Bronchial epithelial cell (primary cell): Measurements from ENCODE around the gene B4GALNT1. TPM values are rescaled to one million over a fixed set of nuclear protein-coding genes. Genes with fewer than 3 reads are reported as not detected.

Experiments
- DNase-seq: peaks from one replicate; pipeline ENCODE4 v3.0.0-alpha.2; 2010; ENCODE audit warnings: low read depth
- FAIRE-seq: peaks from 2 replicates; lab custom pipeline; 2011; peaks lifted over from hg19 to GRCh38; lab: Jason Lieb, UNC
- H3K27me3 ChIP-seq: 2 replicates; pipeline ENCODE4 v1.5.1; 2011; ENCODE audit warnings: low read length; ENCODE audit not compliant: control insufficient read depth, insufficient read depth
- H3K36me3 ChIP-seq: 2 replicates; pipeline ENCODE4 v1.5.1; 2011; ENCODE audit warnings: low read length; ENCODE audit not compliant: control insufficient read depth, insufficient read depth
- H3K4me3 ChIP-seq: 2 replicates; pipeline ENCODE4 v1.5.1; 2011; ENCODE audit warnings: mild to moderate bottlenecking, low read depth, low read length, control low read depth
- CTCF ChIP-seq: IDR thresholded peaks from 2 replicates; pipeline ENCODE4 v1.5.1; 2011; ENCODE audit warnings: mild to moderate bottlenecking, moderate library complexity, low read length, control low read depth, inconsistent platforms; ENCODE audit not compliant: insufficient read depth, severe bottlenecking
- total RNA-seq: library from RNA; depleted of rRNA; stranded (reverse); fragments of >200 nt; gene quantifications from 2 replicates; pipeline ENCODE4 v1.2.1, GENCODE V29; 2014

Gene B4GALNT1
- total RNA-seq, 1 donor from 2014 or later: not detected

- Histone ChIP-seq H3K27me3 (peaks cover 4% of the 10 kb centered on the region), H3K4me3 (no peak overlapping the region), H3K36me3 (no peaks in the 10 kb centered on the region)
- DNase-seq (no peak), FAIRE-seq (no peak)
- no peak for TF ChIP-seq CTCF
Measured at GRCh38 chr12:57584690-57585089, 48.3 kb downstream of the B4GALNT1 start.

- Histone ChIP-seq H3K36me3 (no peaks in the 10 kb centered on the region), H3K27me3 (peaks cover 4% of the 10 kb centered on the region), H3K4me3 (no peak overlapping the region)
- TF ChIP-seq CTCF: no peak
- FAIRE-seq (no peak), DNase-seq (no peak)
Measured at GRCh38 chr12:57584050-57584449, 49.0 kb downstream of the B4GALNT1 start.

- Histone ChIP-seq H3K4me3 (no peak overlapping the region), H3K27me3 (peaks cover 4% of the 10 kb centered on the region), H3K36me3 (no peaks in the 10 kb centered on the region)
- no peak for FAIRE-seq
- TF ChIP-seq CTCF: peak; percentile 88
- DNase-seq: peak; percentile 66
Measured at GRCh38 chr12:57583008-57583831, 49.8 kb downstream of the B4GALNT1 start.

GRCh38 chr12:57582440-57582839, 50.6 kb downstream of the B4GALNT1 start:
- FAIRE-seq (no peak), DNase-seq (no peak)
- TF ChIP-seq CTCF: no peak
- H3K4me3 ChIP-seq: no peak overlapping the region
- H3K27me3 ChIP-seq: peaks cover 4% of the 10 kb centered on the region
- H3K36me3 ChIP-seq: no peaks in the 10 kb centered on the region

GRCh38 chr12:57581802-57582201, 51.2 kb downstream of the B4GALNT1 start:
- Histone ChIP-seq H3K4me3 (no peak overlapping the region), H3K27me3 (peaks cover 4% of the 10 kb centered on the region), H3K36me3 (no peaks in the 10 kb centered on the region)
- DNase-seq (no peak), FAIRE-seq (no peak)
- TF ChIP-seq CTCF: no peak

- H3K4me3 ChIP-seq: no peak overlapping the region
- DNase-seq (no peak), FAIRE-seq (no peak)
- TF ChIP-seq CTCF: no peak
- H3K36me3 ChIP-seq: no peaks in the 10 kb centered on the region
- peaks cover 2% of the 10 kb centered on the region for H3K27me3 ChIP-seq
Measured at GRCh38 chr12:57580466-57580795, 52.6 kb downstream of the B4GALNT1 start.
